ENCODE data around the gene CSDE1.

CSDE1 gene

GRCh38 chr1:114668373-114668772, 89.4 kb downstream of the CSDE1 start:
- DNase-seq (ENCODE audit: extremely low read depth in 1 of 2, low read depth in 1 of 2), result no peak

DNA sequence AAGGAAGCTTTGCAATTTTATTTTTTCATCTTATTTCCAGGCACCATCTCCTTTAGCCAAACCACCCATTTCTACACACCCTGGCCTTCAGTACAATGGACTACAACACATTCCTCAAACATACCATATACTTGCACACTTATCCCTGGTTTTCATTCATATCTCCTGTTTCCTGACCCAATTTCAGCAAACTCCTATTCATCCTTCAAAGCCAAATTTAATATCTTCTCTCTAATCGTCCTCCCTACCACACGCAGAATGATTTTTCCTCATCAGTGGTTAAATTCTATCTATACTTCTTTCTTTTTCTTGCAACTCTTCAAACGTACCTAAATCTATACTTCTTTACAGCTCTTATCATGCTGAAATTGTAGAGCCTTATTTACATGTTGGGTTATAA, 90.8 kb downstream of the CSDE1 start:
- no peak for DNase-seq (ENCODE audit: extremely low read depth in 1 of 2, low read depth in 1 of 2)
